WTC11 (cell line): ENCODE results near the gene FAM20C. TPM values are rescaled to one million over a fixed set of nuclear protein-coding genes. Genes with fewer than 3 reads are reported as not detected.

Experiments used
- ATAC-seq: fragments of 200-7000 bp; cut with Tn5 transposase; 2 replicates; pipeline ENCODE4 v1.10.0; 2021; ENCODE audit warnings: mild to moderate bottlenecking, moderate library complexity
- CTCF ChIA-PET: fragments of 300-600 bp; sonication (Branson Sonifier 250); formaldehyde crosslinking; loops from one replicate; lab custom pipeline; 2021; ENCODE audit warnings: antibody characterized with exemption; lab: Charles Lee
- POLR2A ChIA-PET: fragments of 350-600 bp; sonication (Branson Sonifier 250); formaldehyde crosslinking; loops from one replicate; lab custom pipeline; 2021; ENCODE audit warnings: antibody characterized with exemption; lab: Charles Lee
- DNase-seq: peaks from one replicate; pipeline ENCODE4 v3.0.0; 2021; ENCODE audit warnings: low spot score
- H3K27ac Mint-ChIP-seq: 2 replicates; pipeline ENCODE4 v1.8.0; 2021; ENCODE audit warnings: mixed read lengths
- H3K27me3 Mint-ChIP-seq: 2 replicates; pipeline ENCODE4 v1.8.0; 2021; ENCODE audit warnings: low read depth, mild to moderate bottlenecking, moderate library complexity, mixed read lengths
- H3K36me3 Mint-ChIP-seq: 2 replicates; pipeline ENCODE4 v1.8.0; 2021; ENCODE audit warnings: mixed read lengths
- H3K4me1 Mint-ChIP-seq: 2 replicates; pipeline ENCODE4 v1.8.0; 2022; ENCODE audit warnings: mixed read lengths
- H3K4me3 Mint-ChIP-seq: 2 replicates; pipeline ENCODE4 v1.8.0; 2021; ENCODE audit warnings: mild to moderate bottlenecking, moderate library complexity, mixed read lengths
- H3K9me3 Mint-ChIP-seq: 2 replicates; pipeline ENCODE4 v1.8.0; 2021; ENCODE audit warnings: mixed read lengths
- CBFB ChIP-seq: sonication (generic); formaldehyde crosslinking; IDR thresholded peaks from 2 replicates; pipeline ENCODE4 v1.8.1; 2022; ENCODE audit warnings: mild to moderate bottlenecking, low read depth, missing genetic modification reagents
- CREM ChIP-seq: sonication (generic); formaldehyde crosslinking; IDR thresholded peaks from 2 replicates; pipeline ENCODE4 v1.8.1; 2022; ENCODE audit warnings: mild to moderate bottlenecking, missing genetic modification reagents, moderate library complexity
- FOXP4 ChIP-seq: sonication (generic); formaldehyde crosslinking; IDR thresholded peaks from 2 replicates; pipeline ENCODE4 v1.8.0; 2022; ENCODE audit warnings: mild to moderate bottlenecking, missing genetic modification reagents
- GABPB1 ChIP-seq: sonication (generic); formaldehyde crosslinking; IDR thresholded peaks from 2 replicates; pipeline ENCODE4 v1.8.1; 2023; ENCODE audit warnings: mild to moderate bottlenecking, missing genetic modification reagents
- GTF2I ChIP-seq: fragments of 250-450 bp; sonication (Bioruptor Pico); conservative IDR thresholded peaks from 2 replicates; pipeline ENCODE4 v1.4.0; 2021; ENCODE audit warnings: mild to moderate bottlenecking
- JAZF1 ChIP-seq: fragments of 250-450 bp; sonication (Bioruptor Pico); IDR thresholded peaks from 2 replicates; pipeline ENCODE4 v1.9.0; 2021; ENCODE audit warnings: moderate library complexity, mild to moderate bottlenecking, inconsistent platforms
- MAX ChIP-seq: sonication (generic); formaldehyde crosslinking; IDR thresholded peaks from 2 replicates; pipeline ENCODE4 v1.8.0; 2022; ENCODE audit warnings: mild to moderate bottlenecking, missing genetic modification reagents
- MYBL2 ChIP-seq: sonication (generic); formaldehyde crosslinking; IDR thresholded peaks from 2 replicates; pipeline ENCODE4 v1.8.1; 2023; ENCODE audit warnings: mild to moderate bottlenecking, moderate library complexity, missing genetic modification reagents
- NFE2L1 ChIP-seq: sonication (generic); formaldehyde crosslinking; IDR thresholded peaks from 2 replicates; pipeline ENCODE4 v1.8.1; 2023; ENCODE audit warnings: missing genetic modification reagents
- NR1H2 ChIP-seq: sonication (generic); formaldehyde crosslinking; IDR thresholded peaks from 2 replicates; pipeline ENCODE4 v1.9.0; 2021; ENCODE audit warnings: mild to moderate bottlenecking, moderate library complexity, missing genetic modification reagents
- PRRX2 ChIP-seq: fragments of 250-450 bp; sonication (Bioruptor Pico); IDR thresholded peaks from 2 replicates; pipeline ENCODE4 v1.8.0; 2021; ENCODE audit warnings: mild to moderate bottlenecking
- SMAD3 ChIP-seq: sonication (generic); formaldehyde crosslinking; IDR thresholded peaks from 2 replicates; pipeline ENCODE4 v1.8.0; 2022; ENCODE audit warnings: missing genetic modification reagents, mild to moderate bottlenecking, borderline replicate concordance
- SMAD4 ChIP-seq: sonication (generic); formaldehyde crosslinking; IDR thresholded peaks from 2 replicates; pipeline ENCODE4 v1.8.0; 2022; ENCODE audit warnings: mild to moderate bottlenecking, missing genetic modification reagents
- SOX15 ChIP-seq: fragments of 250-450 bp; sonication (Bioruptor Pico); IDR thresholded peaks from 2 replicates; pipeline ENCODE4 v1.9.0; 2021; ENCODE audit warnings: mild to moderate bottlenecking
- TEAD1 ChIP-seq: sonication (generic); formaldehyde crosslinking; IDR thresholded peaks from 2 replicates; pipeline ENCODE4 v1.8.0; 2022; ENCODE audit warnings: mild to moderate bottlenecking, missing genetic modification reagents
- ZNF138 ChIP-seq: sonication (generic); formaldehyde crosslinking; conservative IDR thresholded peaks from 2 replicates; pipeline ENCODE4 v1.8.1; 2022; ENCODE audit warnings: mild to moderate bottlenecking, moderate library complexity, missing genetic modification reagents
- ZNF232 ChIP-seq: sonication (generic); formaldehyde crosslinking; IDR thresholded peaks from 2 replicates; pipeline ENCODE4 v1.8.0; 2022; ENCODE audit warnings: mild to moderate bottlenecking, missing genetic modification reagents
- ZNF396 ChIP-seq: fragments of 250-450 bp; sonication (Bioruptor Pico); IDR thresholded peaks from 2 replicates; pipeline ENCODE4 v1.8.0; 2021; ENCODE audit warnings: mild to moderate bottlenecking, moderate library complexity, borderline replicate concordance
- total RNA-seq: library from RNA; stranded (reverse); gene quantifications from 3 replicates; pipeline ENCODE4 v1.2.3, GENCODE V29; 2021
- TF ChIP-seq, protein P1 (sequence below): fragments of 250-450 bp; sonication (Bioruptor Pico); IDR thresholded peaks from 2 replicates; pipeline ENCODE4 v1.9.0; 2021; ENCODE audit warnings: mild to moderate bottlenecking
- TF ChIP-seq, protein P2 (sequence below): sonication (generic); formaldehyde crosslinking; IDR thresholded peaks from 2 replicates; pipeline ENCODE4 v1.8.1; 2022; ENCODE audit warnings: low read depth, missing genetic modification reagents, borderline replicate concordance
- TF ChIP-seq, protein P3 (sequence below): sonication (generic); formaldehyde crosslinking; conservative IDR thresholded peaks from 2 replicates; pipeline ENCODE4 v1.8.1; 2022; ENCODE audit warnings: mild to moderate bottlenecking, missing genetic modification reagents
- TF ChIP-seq, protein P4 (sequence below): fragments of 250-450 bp; sonication (Bioruptor Pico); conservative IDR thresholded peaks from 2 replicates; pipeline ENCODE4 v1.9.0; 2021; ENCODE audit warnings: mild to moderate bottlenecking
- TF ChIP-seq, protein P5 (sequence below): fragments of 250-450 bp; sonication (Bioruptor Pico); IDR thresholded peaks from 2 replicates; pipeline ENCODE4 v2.1.2; 2022; ENCODE audit warnings: mild to moderate bottlenecking, moderate library complexity
- TF ChIP-seq, protein P6 (sequence below): sonication (generic); formaldehyde crosslinking; IDR thresholded peaks from 2 replicates; pipeline ENCODE4 v1.8.0; 2022; ENCODE audit warnings: missing genetic modification reagents

The FAM20C gene
- total RNA-seq, 1 experiment from 2014 or later: 64.9 TPM

DNA sequence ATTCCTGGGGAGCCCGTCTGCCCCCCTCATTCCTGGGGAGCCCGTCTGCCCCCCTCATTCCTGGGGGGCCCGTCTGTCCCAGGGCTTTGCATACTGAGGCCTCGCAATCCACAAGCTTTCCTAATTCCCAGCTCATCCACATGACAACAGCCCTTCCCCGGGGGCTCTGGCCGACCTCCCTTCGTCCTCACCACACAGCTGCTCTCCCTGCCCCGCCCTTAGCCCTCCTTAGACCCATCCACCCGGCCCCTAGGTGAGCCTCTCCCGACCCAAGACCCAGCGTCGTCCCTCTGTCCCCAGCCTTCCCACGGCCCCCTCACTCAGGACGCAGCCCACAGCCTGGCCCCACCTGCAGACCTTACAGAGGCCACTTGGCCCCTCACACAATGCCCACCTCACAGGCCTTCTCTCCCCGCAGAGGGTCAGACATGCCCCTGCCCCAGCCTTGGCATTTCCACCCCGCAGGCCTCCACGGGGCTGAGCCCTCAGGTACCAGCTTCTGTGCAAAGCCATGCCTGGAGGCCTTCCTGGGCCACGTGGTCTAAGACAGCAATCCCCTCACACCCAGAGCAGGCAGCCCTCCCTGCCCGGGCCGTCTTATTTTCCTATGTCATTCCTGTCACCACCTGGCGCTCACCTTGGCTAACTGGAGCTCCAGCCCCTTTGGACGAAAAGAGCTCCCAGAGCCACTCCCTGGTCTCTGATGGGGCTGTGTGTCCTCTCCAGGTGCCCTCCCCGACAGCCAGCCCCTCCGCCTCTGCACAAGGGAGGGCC, 3.5 kb upstream of the FAM20C start (continued):
- TF ChIP-seq, protein P1, sequence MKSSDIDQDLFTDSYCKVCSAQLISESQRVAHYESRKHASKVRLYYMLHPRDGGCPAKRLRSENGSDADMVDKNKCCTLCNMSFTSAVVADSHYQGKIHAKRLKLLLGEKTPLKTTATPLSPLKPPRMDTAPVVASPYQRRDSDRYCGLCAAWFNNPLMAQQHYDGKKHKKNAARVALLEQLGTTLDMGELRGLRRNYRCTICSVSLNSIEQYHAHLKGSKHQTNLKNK: no peak
- TF ChIP-seq, protein P2, sequence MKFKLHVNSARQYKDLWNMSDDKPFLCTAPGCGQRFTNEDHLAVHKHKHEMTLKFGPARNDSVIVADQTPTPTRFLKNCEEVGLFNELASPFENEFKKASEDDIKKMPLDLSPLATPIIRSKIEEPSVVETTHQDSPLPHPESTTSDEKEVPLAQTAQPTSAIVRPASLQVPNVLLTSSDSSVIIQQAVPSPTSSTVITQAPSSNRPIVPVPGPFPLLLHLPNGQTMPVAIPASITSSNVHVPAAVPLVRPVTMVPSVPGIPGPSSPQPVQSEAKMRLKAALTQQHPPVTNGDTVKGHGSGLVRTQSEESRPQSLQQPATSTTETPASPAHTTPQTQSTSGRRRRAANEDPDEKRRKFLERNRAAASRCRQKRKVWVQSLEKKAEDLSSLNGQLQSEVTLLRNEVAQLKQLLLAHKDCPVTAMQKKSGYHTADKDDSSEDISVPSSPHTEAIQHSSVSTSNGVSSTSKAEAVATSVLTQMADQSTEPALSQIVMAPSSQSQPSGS: no peak
- TF ChIP-seq MAX (CRISPR knock-in tag) (peak; percentile 69), ZNF232 (no peak), CBFB (CRISPR knock-in tag) (no peak), SMAD4 (no peak), PRRX2 (no peak), ZNF138 (no peak), GTF2I (no peak), GABPB1 (CRISPR knock-in tag) (no peak), FOXP4 (0 out of 2 replicates have a peak, but pooled peaks have one; percentile 5)
- TF ChIP-seq, protein P3, sequence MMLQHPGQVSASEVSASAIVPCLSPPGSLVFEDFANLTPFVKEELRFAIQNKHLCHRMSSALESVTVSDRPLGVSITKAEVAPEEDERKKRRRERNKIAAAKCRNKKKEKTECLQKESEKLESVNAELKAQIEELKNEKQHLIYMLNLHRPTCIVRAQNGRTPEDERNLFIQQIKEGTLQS (CRISPR knock-in tag): no peak

DNA sequence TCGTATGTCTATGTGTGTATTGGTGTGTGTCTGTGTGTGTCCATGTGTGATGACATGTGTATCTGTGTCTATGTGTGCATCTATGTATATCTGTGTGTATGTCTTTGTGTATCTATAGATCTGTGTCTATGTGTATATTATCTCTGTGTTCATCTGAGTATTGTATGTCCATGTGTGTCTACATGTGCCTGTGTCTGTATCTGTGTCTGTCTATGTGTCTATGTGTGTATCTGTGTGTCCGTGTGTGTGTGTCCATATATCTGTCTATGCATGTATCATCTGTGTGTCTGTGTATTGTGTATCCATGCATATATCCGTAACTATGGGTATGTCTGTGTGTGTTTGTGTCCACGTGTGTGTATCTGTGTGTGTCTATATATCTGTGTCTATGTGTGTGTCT, 2.7 kb upstream of the FAM20C start:
- H3K27ac Mint-ChIP-seq: peak overlapping the region; percentile 18; the same call in 1 of the 2 replicates
- DNase-seq: no peak
- ChIA-PET CTCF (interaction anchor here (1.0 to 2.9 kb wide), 8 partner anchors 10 to 134 kb away, joined by 3 to 18 read pairs (median 6); no protein-coding TSS in a partner anchor), POLR2A (no interaction called here)
- ATAC-seq: no peak
- H3K36me3 Mint-ChIP-seq: no peaks in the 10 kb centered on the region
- no peaks in the 10 kb centered on the region for H3K9me3 Mint-ChIP-seq
- peaks cover 50% of the 10 kb centered on the region for H3K4me1 Mint-ChIP-seq
- no peak overlapping the region for H3K4me3 Mint-ChIP-seq
- H3K27me3 Mint-ChIP-seq: peaks cover 5% of the 10 kb centered on the region; the same call in 1 of the 2 replicates
- TF ChIP-seq SOX15 (CRISPR knock-in tag): no peak
- no peak for TF ChIP-seq MYBL2 (CRISPR knock-in tag)
- TF ChIP-seq, protein P4, sequence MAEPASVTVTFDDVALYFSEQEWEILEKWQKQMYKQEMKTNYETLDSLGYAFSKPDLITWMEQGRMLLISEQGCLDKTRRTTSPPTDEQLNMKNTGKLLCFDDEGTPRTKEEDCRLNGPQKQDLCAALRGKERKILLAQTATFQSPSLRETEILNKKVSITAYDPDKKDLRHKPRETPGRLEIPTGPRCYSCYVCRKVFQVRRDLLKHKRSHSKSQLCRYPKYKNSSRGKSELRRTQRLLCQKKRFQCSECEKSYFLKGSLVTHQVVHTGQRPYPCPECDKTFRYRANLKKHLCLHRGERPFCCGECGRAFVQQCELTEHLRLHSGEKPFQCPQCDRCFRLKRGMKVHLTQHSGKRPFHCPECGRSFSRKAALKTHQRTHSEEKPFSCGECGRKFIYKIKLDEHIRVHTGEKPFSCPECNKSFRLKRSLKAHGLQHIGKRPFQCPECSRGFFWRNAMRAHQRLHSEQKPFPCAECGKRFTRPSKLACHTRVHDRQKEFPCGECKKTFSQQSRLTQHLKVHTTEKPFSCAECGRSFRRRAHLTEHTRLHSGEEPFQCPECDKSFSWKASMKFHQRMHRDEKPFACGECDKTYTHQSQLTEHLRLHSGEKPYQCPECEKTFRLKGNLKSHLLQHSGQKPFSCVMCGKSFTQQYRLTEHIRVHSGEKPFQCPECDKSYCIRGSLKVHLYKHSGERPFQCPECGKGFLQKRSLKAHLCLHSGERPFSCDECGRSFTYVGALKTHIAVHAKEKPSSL (CRISPR knock-in tag): no peak
- TF ChIP-seq SMAD3 (CRISPR knock-in tag): no peak
- TF ChIP-seq, protein P5, sequence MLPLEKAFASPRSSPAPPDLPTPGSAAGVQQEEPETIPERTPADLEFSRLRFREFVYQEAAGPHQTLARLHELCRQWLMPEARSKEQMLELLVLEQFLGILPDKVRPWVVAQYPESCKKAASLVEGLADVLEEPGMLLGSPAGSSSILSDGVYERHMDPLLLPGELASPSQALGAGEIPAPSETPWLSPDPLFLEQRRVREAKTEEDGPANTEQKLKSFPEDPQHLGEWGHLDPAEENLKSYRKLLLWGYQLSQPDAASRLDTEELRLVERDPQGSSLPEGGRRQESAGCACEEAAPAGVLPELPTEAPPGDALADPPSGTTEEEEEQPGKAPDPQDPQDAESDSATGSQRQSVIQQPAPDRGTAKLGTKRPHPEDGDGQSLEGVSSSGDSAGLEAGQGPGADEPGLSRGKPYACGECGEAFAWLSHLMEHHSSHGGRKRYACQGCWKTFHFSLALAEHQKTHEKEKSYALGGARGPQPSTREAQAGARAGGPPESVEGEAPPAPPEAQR (CRISPR knock-in tag): no peak
- TF ChIP-seq CREM (CRISPR knock-in tag): no peak
- TF ChIP-seq NFE2L1 (CRISPR knock-in tag): no peak
- TF ChIP-seq NR1H2 (CRISPR knock-in tag): no peak
- no peak for TF ChIP-seq JAZF1
- no peak for TF ChIP-seq ZNF396 (CRISPR knock-in tag)
- TF ChIP-seq, protein P2: no peak
- TF ChIP-seq, protein P6, sequence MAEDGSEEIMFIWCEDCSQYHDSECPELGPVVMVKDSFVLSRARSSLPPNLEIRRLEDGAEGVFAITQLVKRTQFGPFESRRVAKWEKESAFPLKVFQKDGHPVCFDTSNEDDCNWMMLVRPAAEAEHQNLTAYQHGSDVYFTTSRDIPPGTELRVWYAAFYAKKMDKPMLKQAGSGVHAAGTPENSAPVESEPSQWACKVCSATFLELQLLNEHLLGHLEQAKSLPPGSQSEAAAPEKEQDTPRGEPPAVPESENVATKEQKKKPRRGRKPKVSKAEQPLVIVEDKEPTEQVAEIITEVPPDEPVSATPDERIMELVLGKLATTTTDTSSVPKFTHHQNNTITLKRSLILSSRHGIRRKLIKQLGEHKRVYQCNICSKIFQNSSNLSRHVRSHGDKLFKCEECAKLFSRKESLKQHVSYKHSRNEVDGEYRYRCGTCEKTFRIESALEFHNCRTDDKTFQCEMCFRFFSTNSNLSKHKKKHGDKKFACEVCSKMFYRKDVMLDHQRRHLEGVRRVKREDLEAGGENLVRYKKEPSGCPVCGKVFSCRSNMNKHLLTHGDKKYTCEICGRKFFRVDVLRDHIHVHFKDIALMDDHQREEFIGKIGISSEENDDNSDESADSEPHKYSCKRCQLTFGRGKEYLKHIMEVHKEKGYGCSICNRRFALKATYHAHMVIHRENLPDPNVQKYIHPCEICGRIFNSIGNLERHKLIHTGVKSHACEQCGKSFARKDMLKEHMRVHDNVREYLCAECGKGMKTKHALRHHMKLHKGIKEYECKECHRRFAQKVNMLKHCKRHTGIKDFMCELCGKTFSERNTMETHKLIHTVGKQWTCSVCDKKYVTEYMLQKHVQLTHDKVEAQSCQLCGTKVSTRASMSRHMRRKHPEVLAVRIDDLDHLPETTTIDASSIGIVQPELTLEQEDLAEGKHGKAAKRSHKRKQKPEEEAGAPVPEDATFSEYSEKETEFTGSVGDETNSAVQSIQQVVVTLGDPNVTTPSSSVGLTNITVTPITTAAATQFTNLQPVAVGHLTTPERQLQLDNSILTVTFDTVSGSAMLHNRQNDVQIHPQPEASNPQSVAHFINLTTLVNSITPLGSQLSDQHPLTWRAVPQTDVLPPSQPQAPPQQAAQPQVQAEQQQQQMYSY: no peak
- no peak for TF ChIP-seq TEAD1 (CRISPR knock-in tag)
